ENCODE results near the gene ELMOD3. TPM values are rescaled to one million over a fixed set of nuclear protein-coding genes. Genes with fewer than 3 reads are reported as not detected.
A peak's percentile ranks its signal among the peaks of the same experiment; 100 is the strongest.

The ELMOD3 gene
- polyA plus RNA-seq (2013), result 8.5 and 9.9 TPM in 2 replicates

GRCh38 chr2:85354286-85355072, at the start of gene ELMOD3, which contains the start of gene RETSAT:
TSS of gene ELMOD3 (plus strand) at chr2:85354769. CDS start at chr2:85357199, 2,430 bp downstream.
TSS of gene RETSAT (minus strand) at chr2:85354528. CDS start at chr2:85354507, 21 bp downstream.
- Histone ChIP-seq H3K9me3 (ENCODE audit: insufficient read depth, low read depth, low read length) (no peaks in the 10 kb centered on the region), H3K27me3 (ENCODE audit: insufficient read depth, low read length) (no peaks in the 10 kb centered on the region), H3K27ac (ENCODE audit: low read depth, low read length) (peak within 1 kb of the TSS; percentile 24), H3K4me2 (ENCODE audit: low read length) (peak within 1 kb of the TSS; percentile 92), H3K4ac (ENCODE audit: low read depth, low read length) (peak within 1 kb of the TSS; percentile 48), H2AFZ (ENCODE audit: insufficient read depth, low read length, poor library complexity) (peak within 1 kb of the TSS; percentile 64), H3K4me1 (ENCODE audit: control insufficient read depth in 1 of 2, insufficient read depth in 2 of 2, low read length in 2 of 2) (peaks cover 0 to 4% of the 10 kb centered on the region in 2 experiments), H4K12ac (ENCODE audit: low read depth, low read length) (peak within 1 kb of the TSS; percentile 94), H3K4me3 (ENCODE audit: low read depth, low read length) (peak within 1 kb of the TSS; percentile 82), H3K36me3 (ENCODE audit: control insufficient read depth in 1 of 2, insufficient read depth in 2 of 2, low read length in 2 of 2) (peaks cover 11 to 29% of the 10 kb centered on the region in 2 experiments), H3K18ac (ENCODE audit: low read length) (peak within 1 kb of the TSS; percentile 83), H4K91ac (ENCODE audit: low read depth, low read length) (peak within 1 kb of the TSS; percentile 67), H3K9ac (ENCODE audit: low read length) (peak within 1 kb of the TSS; percentile 89), H4K8ac (ENCODE audit: low read depth, low read length) (peak within 1 kb of the TSS; percentile 97), H2BK5ac (ENCODE audit: low read depth, low read length, poor library complexity) (peak within 1 kb of the TSS; percentile 53), H3K79me1 (ENCODE audit: low read length) (peaks cover 2% of the 10 kb centered on the region), H2BK120ac (ENCODE audit: insufficient read depth, low read length, poor library complexity) (no peak within 1 kb of the TSS), H3K14ac (ENCODE audit: low read length) (peak within 1 kb of the TSS; percentile 87), H3K23ac (ENCODE audit: low read length) (no peak within 1 kb of the TSS), H2BK12ac (ENCODE audit: low read length) (no peak within 1 kb of the TSS), H3K79me2 (ENCODE audit: control insufficient read depth, insufficient read depth, low read length, poor library complexity) (peaks cover 2% of the 10 kb centered on the region), H2AK5ac (ENCODE audit: low read length) (no peak within 1 kb of the TSS)
- peak; percentile 99 for DNase-seq
- no CpG with 5 or more reads among the region's 42 CpGs for WGBS (ENCODE audit: extremely low coverage, insufficient coverage, insufficient read length)

- Histone ChIP-seq H2AFZ (ENCODE audit: insufficient read depth, low read length, poor library complexity) (no peak overlapping the region), H3K27me3 (ENCODE audit: insufficient read depth, low read length) (no peaks in the 10 kb centered on the region), H2AK5ac (ENCODE audit: low read length) (no peak overlapping the region), H3K23ac (ENCODE audit: low read length) (no peak overlapping the region), H4K12ac (ENCODE audit: low read depth, low read length) (no peak overlapping the region), H3K36me3 (ENCODE audit: control insufficient read depth in 1 of 2, insufficient read depth in 2 of 2, low read length in 2 of 2) (peaks cover 34 to 45% of the 10 kb centered on the region in 2 experiments), H3K27ac (ENCODE audit: low read depth, low read length) (no peak overlapping the region), H2BK12ac (ENCODE audit: low read length) (no peak overlapping the region), H2BK5ac (ENCODE audit: low read depth, low read length, poor library complexity) (no peak overlapping the region), H3K18ac (ENCODE audit: low read length) (no peak overlapping the region), H3K4me1 (ENCODE audit: control insufficient read depth in 1 of 2, insufficient read depth in 2 of 2, low read length in 2 of 2) (peaks cover 3 to 5% of the 10 kb centered on the region in 2 experiments), H3K79me1 (ENCODE audit: low read length) (no peaks in the 10 kb centered on the region), H4K91ac (ENCODE audit: low read depth, low read length) (no peak overlapping the region), H3K14ac (ENCODE audit: low read length) (no peak overlapping the region), H3K4me3 (ENCODE audit: low read depth, low read length) (no peak overlapping the region), H3K9me3 (ENCODE audit: insufficient read depth, low read depth, low read length) (no peaks in the 10 kb centered on the region), H2BK120ac (ENCODE audit: insufficient read depth, low read length, poor library complexity) (no peak overlapping the region), H3K79me2 (ENCODE audit: control insufficient read depth, insufficient read depth, low read length, poor library complexity) (no peaks in the 10 kb centered on the region), H3K4me2 (ENCODE audit: low read length) (no peak overlapping the region), H3K4ac (ENCODE audit: low read depth, low read length) (no peak overlapping the region), H3K9ac (ENCODE audit: low read length) (no peak overlapping the region), H4K8ac (ENCODE audit: low read depth, low read length) (no peak overlapping the region)
- DNase-seq, result no peak
- WGBS (ENCODE audit: extremely low coverage, insufficient coverage, insufficient read length), result no CpG with 5 or more reads among the region's 9 CpGs
Measured at GRCh38 chr2:85307527-85307897, 47.1 kb upstream of the ELMOD3 start.

- Histone ChIP-seq H3K36me3 (ENCODE audit: control insufficient read depth in 1 of 2, insufficient read depth in 2 of 2, low read length in 2 of 2) (peaks cover 32 to 42% of the 10 kb centered on the region in 2 experiments), H3K79me2 (ENCODE audit: control insufficient read depth, insufficient read depth, low read length, poor library complexity) (no peaks in the 10 kb centered on the region), H3K4me3 (ENCODE audit: low read depth, low read length) (no peak overlapping the region), H3K27me3 (ENCODE audit: insufficient read depth, low read length) (no peaks in the 10 kb centered on the region), H3K18ac (ENCODE audit: low read length) (no peak overlapping the region), H3K4me2 (ENCODE audit: low read length) (no peak overlapping the region), H2AFZ (ENCODE audit: insufficient read depth, low read length, poor library complexity) (no peak overlapping the region), H2BK120ac (ENCODE audit: insufficient read depth, low read length, poor library complexity) (no peak overlapping the region), H4K8ac (ENCODE audit: low read depth, low read length) (no peak overlapping the region), H4K91ac (ENCODE audit: low read depth, low read length) (no peak overlapping the region), H3K14ac (ENCODE audit: low read length) (no peak overlapping the region), H3K23ac (ENCODE audit: low read length) (no peak overlapping the region), H3K9ac (ENCODE audit: low read length) (no peak overlapping the region), H2BK12ac (ENCODE audit: low read length) (no peak overlapping the region), H2AK5ac (ENCODE audit: low read length) (no peak overlapping the region), H3K4me1 (ENCODE audit: control insufficient read depth in 1 of 2, insufficient read depth in 2 of 2, low read length in 2 of 2) (peaks cover 3 to 5% of the 10 kb centered on the region in 2 experiments), H3K4ac (ENCODE audit: low read depth, low read length) (no peak overlapping the region), H3K79me1 (ENCODE audit: low read length) (no peaks in the 10 kb centered on the region), H3K9me3 (ENCODE audit: insufficient read depth, low read depth, low read length) (no peaks in the 10 kb centered on the region), H2BK5ac (ENCODE audit: low read depth, low read length, poor library complexity) (no peak overlapping the region), H3K27ac (ENCODE audit: low read depth, low read length) (no peak overlapping the region), H4K12ac (ENCODE audit: low read depth, low read length) (no peak overlapping the region)
- no peak for DNase-seq
- WGBS (ENCODE audit: extremely low coverage, insufficient coverage, insufficient read length), result 94% methylated on average over 2 of the region's 6 CpGs
Measured at GRCh38 chr2:85308201-85308600, 46.4 kb upstream of the ELMOD3 start.

GRCh38 chr2:85308896-85309555, 45.5 kb upstream of the ELMOD3 start:
- Histone ChIP-seq H3K79me1 (ENCODE audit: low read length) (no peaks in the 10 kb centered on the region), H4K12ac (ENCODE audit: low read depth, low read length) (no peak overlapping the region), H2AK5ac (ENCODE audit: low read length) (no peak overlapping the region), H3K14ac (ENCODE audit: low read length) (no peak overlapping the region), H4K91ac (ENCODE audit: low read depth, low read length) (no peak overlapping the region), H3K79me2 (ENCODE audit: control insufficient read depth, insufficient read depth, low read length, poor library complexity) (no peaks in the 10 kb centered on the region), H3K9ac (ENCODE audit: low read length) (no peak overlapping the region), H4K8ac (ENCODE audit: low read depth, low read length) (no peak overlapping the region), H3K4ac (ENCODE audit: low read depth, low read length) (no peak overlapping the region), H2BK120ac (ENCODE audit: insufficient read depth, low read length, poor library complexity) (no peak overlapping the region), H3K4me3 (ENCODE audit: low read depth, low read length) (no peak overlapping the region), H2AFZ (ENCODE audit: insufficient read depth, low read length, poor library complexity) (no peak overlapping the region), H3K23ac (ENCODE audit: low read length) (no peak overlapping the region), H3K4me2 (ENCODE audit: low read length) (no peak overlapping the region), H3K27ac (ENCODE audit: low read depth, low read length) (no peak overlapping the region), H3K27me3 (ENCODE audit: insufficient read depth, low read length) (no peaks in the 10 kb centered on the region), H2BK12ac (ENCODE audit: low read length) (no peak overlapping the region), H3K18ac (ENCODE audit: low read length) (no peak overlapping the region), H3K4me1 (ENCODE audit: control insufficient read depth in 1 of 2, insufficient read depth in 2 of 2, low read length in 2 of 2) (peaks cover 3 to 5% of the 10 kb centered on the region in 2 experiments), H3K9me3 (ENCODE audit: insufficient read depth, low read depth, low read length) (no peaks in the 10 kb centered on the region), H2BK5ac (ENCODE audit: low read depth, low read length, poor library complexity) (no peak overlapping the region), H3K36me3 (ENCODE audit: control insufficient read depth in 1 of 2, insufficient read depth in 2 of 2, low read length in 2 of 2) (peaks cover 32 to 37% of the 10 kb centered on the region in 2 experiments)
- DNase-seq, result no peak
- WGBS (ENCODE audit: extremely low coverage, insufficient coverage, insufficient read length), result no CpG with 5 or more reads among the region's 15 CpGs

Measured in trophoblast cell (in vitro differentiated cells and primary cell).